Keratinocyte (primary cell): Measurements from ENCODE around the gene SYNE4. TPM values are rescaled to one million over a fixed set of nuclear protein-coding genes. Genes with fewer than 3 reads are reported as not detected.

Experiments
- DNase-seq: peaks from one replicate; pipeline ENCODE4 v3.0.0-alpha.2; 2011; ENCODE audit warnings: low read depth, missing footprints, low spot score
- FAIRE-seq: peaks from 2 replicates; lab custom pipeline; 2011; peaks lifted over from hg19 to GRCh38; lab: Jason Lieb, UNC
- H2AFZ ChIP-seq: 2 replicates; pipeline ENCODE4 v1.6.0; 2012; ENCODE audit warnings: low read length, control low read depth, inconsistent platforms; ENCODE audit not compliant: control insufficient read depth
- H3K27ac ChIP-seq: 2 replicates; pipeline ENCODE4 v1.5.1; 2011; ENCODE audit warnings: low read length; ENCODE audit not compliant: control insufficient read depth, insufficient read depth
- H3K27me3 ChIP-seq: 3 replicates; pipeline ENCODE4 v1.6.0; 2011; ENCODE audit warnings: low read length; ENCODE audit not compliant: control insufficient read depth, insufficient read depth; ENCODE audit errors: extremely low read depth
- H3K36me3 ChIP-seq, 2 experiments: 2 replicates in 1 of 2; 3 replicates in 1 of 2; pipeline ENCODE4 v1.5.1; 2011; ENCODE audit warnings: low read length in 2 of 2, mild to moderate bottlenecking in 1 of 2; ENCODE audit not compliant: control insufficient read depth in 2 of 2, insufficient read depth in 2 of 2; ENCODE audit errors: extremely low read depth in 1 of 2
- H3K4me1 ChIP-seq: 3 replicates; pipeline ENCODE4 v1.5.1; 2011; ENCODE audit warnings: low read length; ENCODE audit not compliant: control insufficient read depth, insufficient read depth; ENCODE audit errors: extremely low read depth
- H3K4me2 ChIP-seq: 3 replicates; pipeline ENCODE4 v1.6.0; 2011; ENCODE audit warnings: low read depth, low read length; ENCODE audit not compliant: control insufficient read depth, insufficient read depth; ENCODE audit errors: extremely low read depth
- H3K4me3 ChIP-seq, 3 experiments: fragments of 200-600 bp in 1 of 3; sonication (generic) in 1 of 3; 2 replicates in 2 of 3; 3 replicates in 1 of 3; pipeline ENCODE4 v1.5.1; 2011 to 2016; ENCODE audit warnings: low read length in 3 of 3, mild to moderate bottlenecking in 3 of 3, control low read depth in 2 of 3, inconsistent platforms in 1 of 3, low read depth in 1 of 3, mixed read lengths in 1 of 3, mixed run types in 1 of 3, moderate library complexity in 1 of 3; ENCODE audit not compliant: control insufficient read depth in 2 of 3, insufficient read depth in 2 of 3; ENCODE audit errors: extremely low read depth in 1 of 3
- H3K79me2 ChIP-seq: 2 replicates; pipeline ENCODE4 v1.6.0; 2012; ENCODE audit warnings: low read length; ENCODE audit not compliant: control insufficient read depth, insufficient read depth
- H3K9ac ChIP-seq: 3 replicates; pipeline ENCODE4 v1.6.0; 2011; ENCODE audit warnings: low read length; ENCODE audit not compliant: control insufficient read depth, insufficient read depth; ENCODE audit errors: extremely low read depth
- H3K9me1 ChIP-seq: 3 replicates; pipeline ENCODE4 v1.6.0; 2011; ENCODE audit warnings: low read length; ENCODE audit not compliant: control insufficient read depth, insufficient read depth; ENCODE audit errors: extremely low read depth
- H3K9me3 ChIP-seq: 2 replicates; pipeline ENCODE4 v1.5.1; 2012; ENCODE audit warnings: low read depth, low read length; ENCODE audit not compliant: control insufficient read depth
- H4K20me1 ChIP-seq: 3 replicates; pipeline ENCODE4 v1.6.0; 2011; ENCODE audit warnings: low read length; ENCODE audit not compliant: control insufficient read depth, insufficient read depth; ENCODE audit errors: extremely low read depth
- EZH2 ChIP-seq: IDR thresholded peaks from one replicate; pipeline ENCODE4 v1.6.1; 2012; ENCODE audit warnings: inconsistent platforms, mild to moderate bottlenecking, low read length, moderate library complexity
- dilution Hi-C: fragments of 300-500 bp; cut with MboI; formaldehyde crosslinking; loops from one replicate; pipeline ENCODE4 v1.7.0; 2020; ENCODE audit warnings: low sequenced_read_pairs; ENCODE audit not compliant: extremely low pct_ligation_motif_present
- polyA plus RNA-seq, 5 experiments: library from polyadenylated mRNA; depleted of rRNA in 3 of 5; stranded (reverse) in 3 of 5; stranded (forward) in 1 of 5; unstranded in 1 of 5; fragments of >200 nt; gene quantifications; 1 replicate in 1 of 5; 2 replicates in 3 of 5; 3 replicates in 1 of 5; pipeline versions ENCODE4 v1.2.1 to v1.2.3, GENCODE V29; 2011 to 2012; ENCODE audit warnings: missing spikeins in 2 of 5, low read depth in 1 of 5, low replicate concordance in 1 of 5
- TF ChIP-seq, protein P1 (sequence below), 3 experiments: IDR thresholded peaks in 1 of 3; conservative IDR thresholded peaks in 1 of 3; optimal IDR thresholded peaks in 1 of 3; 2 replicates in 2 of 3; 3 replicates in 1 of 3; pipeline versions ENCODE3 to v1.5.1; 2011; ENCODE audit warnings: low read length in 3 of 3, mild to moderate bottlenecking in 3 of 3, moderate library complexity in 2 of 3, control low read depth in 1 of 3, inconsistent platforms in 1 of 3; ENCODE audit not compliant: insufficient read depth in 2 of 3; ENCODE audit errors: extremely low read depth in 1 of 3

SYNE4 gene
- polyA plus RNA-seq, 1 donor (not counting 4 experiments of a cell fraction or from before 2014, with no cell fraction given), result 0.28 TPM

- dilution Hi-C loops, result no loop called here
- H3K4me3 ChIP-seq, result no peak overlapping the region
Measured at GRCh38 chr19:35978271-35978670, 30.3 kb downstream of the SYNE4 start.

DNA sequence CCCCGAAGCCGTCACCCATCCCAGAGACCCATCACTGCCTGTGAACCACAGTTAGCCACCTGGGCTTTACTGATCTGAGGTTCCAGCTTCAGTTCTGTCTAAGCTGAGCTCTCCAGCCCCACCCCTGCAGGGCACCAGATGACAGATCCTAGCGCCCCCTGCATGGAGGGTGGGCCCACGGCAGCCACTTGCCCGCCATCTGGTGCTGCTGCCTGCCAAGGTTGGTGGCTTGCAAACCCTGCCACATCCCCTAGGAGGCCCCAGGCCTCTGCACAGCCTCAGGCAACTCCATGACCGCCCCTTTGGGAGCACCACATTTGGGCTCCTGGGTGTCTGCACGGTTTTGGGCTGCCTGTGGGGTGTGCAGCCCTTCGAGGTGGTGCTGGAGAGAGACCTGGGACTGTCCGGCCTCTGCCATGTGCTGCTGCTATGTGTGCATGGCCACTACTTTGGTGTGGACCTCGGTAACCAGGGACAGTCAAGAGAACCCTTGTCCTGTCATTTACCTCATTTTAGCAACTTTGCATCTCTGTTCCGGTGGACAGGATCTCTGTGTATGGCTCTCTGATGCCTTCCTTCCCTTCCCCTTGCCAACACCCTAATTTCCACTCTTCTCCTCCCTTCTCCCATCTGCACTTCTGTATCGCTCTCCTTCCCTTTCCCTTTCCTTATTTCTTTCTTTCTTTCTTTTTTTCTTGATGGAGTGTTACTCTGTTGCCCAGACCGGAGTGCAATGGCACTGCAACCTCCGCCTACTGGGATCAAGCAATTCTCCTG, 31.0 kb downstream of the SYNE4 start:
- DNase-seq, result no peak
- Histone ChIP-seq H3K36me3 (no peaks in the 10 kb centered on the region), H3K27me3 (peaks cover 6% of the 10 kb centered on the region), H3K4me1 (no peaks in the 10 kb centered on the region), H3K9ac (no peak overlapping the region), H3K79me2 (no peaks in the 10 kb centered on the region), H2AFZ (no peak overlapping the region), H3K9me1 (no peaks in the 10 kb centered on the region), H4K20me1 (no peaks in the 10 kb centered on the region), H3K27ac (no peak overlapping the region), H3K4me3 (no peak overlapping the region), H3K4me2 (no peak overlapping the region), H3K9me3 (no peaks in the 10 kb centered on the region)
- no peak for FAIRE-seq
- dilution Hi-C loops, result no loop called here
- TF ChIP-seq, protein P1, sequence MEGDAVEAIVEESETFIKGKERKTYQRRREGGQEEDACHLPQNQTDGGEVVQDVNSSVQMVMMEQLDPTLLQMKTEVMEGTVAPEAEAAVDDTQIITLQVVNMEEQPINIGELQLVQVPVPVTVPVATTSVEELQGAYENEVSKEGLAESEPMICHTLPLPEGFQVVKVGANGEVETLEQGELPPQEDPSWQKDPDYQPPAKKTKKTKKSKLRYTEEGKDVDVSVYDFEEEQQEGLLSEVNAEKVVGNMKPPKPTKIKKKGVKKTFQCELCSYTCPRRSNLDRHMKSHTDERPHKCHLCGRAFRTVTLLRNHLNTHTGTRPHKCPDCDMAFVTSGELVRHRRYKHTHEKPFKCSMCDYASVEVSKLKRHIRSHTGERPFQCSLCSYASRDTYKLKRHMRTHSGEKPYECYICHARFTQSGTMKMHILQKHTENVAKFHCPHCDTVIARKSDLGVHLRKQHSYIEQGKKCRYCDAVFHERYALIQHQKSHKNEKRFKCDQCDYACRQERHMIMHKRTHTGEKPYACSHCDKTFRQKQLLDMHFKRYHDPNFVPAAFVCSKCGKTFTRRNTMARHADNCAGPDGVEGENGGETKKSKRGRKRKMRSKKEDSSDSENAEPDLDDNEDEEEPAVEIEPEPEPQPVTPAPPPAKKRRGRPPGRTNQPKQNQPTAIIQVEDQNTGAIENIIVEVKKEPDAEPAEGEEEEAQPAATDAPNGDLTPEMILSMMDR (optimal IDR thresholded peaks at IDR 0.05 in 1 of 3, IDR thresholded peaks at IDR 0.05 in 1 of 3, conservative IDR thresholded peaks at IDR 0.05 in 1 of 3; ENCODE audit: extremely low read depth in 1 of 3, insufficient read depth in 2 of 3, low read length in 3 of 3), result no peak
- no peak for TF ChIP-seq EZH2

More at GRCh38 chr19:35978271-35978670, 30.3 kb downstream of the SYNE4 start:
- Histone ChIP-seq H3K4me1 (no peaks in the 10 kb centered on the region), H3K9ac (no peak overlapping the region), H3K27ac (no peak overlapping the region), H3K4me2 (no peak overlapping the region), H3K79me2 (no peaks in the 10 kb centered on the region), H3K9me1 (no peaks in the 10 kb centered on the region), H2AFZ (no peak overlapping the region), H3K27me3 (peaks cover 6% of the 10 kb centered on the region), H3K36me3 (no peaks in the 10 kb centered on the region), H3K9me3 (no peaks in the 10 kb centered on the region), H4K20me1 (no peaks in the 10 kb centered on the region)
- FAIRE-seq (no peak), DNase-seq (no peak)
- no peak for TF ChIP-seq EZH2
- TF ChIP-seq, protein P1 (optimal IDR thresholded peaks at IDR 0.05 in 1 of 3, IDR thresholded peaks at IDR 0.05 in 1 of 3, conservative IDR thresholded peaks at IDR 0.05 in 1 of 3; ENCODE audit: extremely low read depth in 1 of 3, insufficient read depth in 2 of 3, low read length in 3 of 3), result no peak
